Cerebellar nuclear complex (tissue), 1 donor: ENCODE measurements around the gene FETUB.

Experiments
- DNase-seq, 2 experiments: peaks; one replicate each; lab custom pipeline; 2025; lab: John Stamatoyannopoulos, UW

Gene FETUB

DNA sequence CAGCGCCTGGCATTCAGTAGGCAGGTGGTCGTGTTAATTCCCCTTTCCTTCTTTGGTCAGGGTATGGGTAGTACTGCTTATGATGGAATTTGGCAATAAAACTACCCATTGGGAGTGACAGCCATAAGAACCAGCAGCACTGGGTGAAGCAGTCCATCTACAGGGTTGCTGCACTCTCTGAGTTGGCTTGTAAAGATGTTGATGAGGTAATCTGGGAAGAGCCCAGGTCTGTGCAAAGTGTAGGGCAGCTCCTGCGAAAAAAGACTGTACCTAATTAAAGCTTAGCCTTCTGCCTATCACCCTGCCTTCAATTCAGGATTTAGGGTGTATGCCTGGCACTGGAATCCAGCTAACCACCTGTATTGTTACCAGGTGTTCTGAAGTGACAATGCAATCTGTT lies 4.7 kb upstream of the FETUB start:
- no peak for DNase-seq

DNA sequence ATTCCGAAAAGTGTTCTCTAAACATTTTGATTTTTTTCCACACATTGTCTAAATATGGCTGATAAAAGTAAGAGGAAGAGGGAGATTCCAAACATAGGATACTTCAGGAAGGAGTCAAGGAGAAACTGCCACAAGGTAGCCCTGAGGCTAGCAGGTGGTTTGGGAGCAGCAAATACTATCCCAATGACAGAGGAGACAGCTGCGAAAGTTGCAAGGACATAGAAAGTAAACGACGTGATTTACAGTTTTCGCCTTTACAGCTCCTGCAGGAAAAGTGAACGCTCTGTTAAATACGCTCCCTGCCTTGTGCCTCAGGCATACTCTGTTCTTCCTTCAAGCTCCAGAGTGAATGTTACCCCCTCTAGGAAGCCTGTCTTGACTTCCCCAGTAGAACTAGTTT lies 3.7 kb upstream of the FETUB start:
- no peak for DNase-seq

DNA sequence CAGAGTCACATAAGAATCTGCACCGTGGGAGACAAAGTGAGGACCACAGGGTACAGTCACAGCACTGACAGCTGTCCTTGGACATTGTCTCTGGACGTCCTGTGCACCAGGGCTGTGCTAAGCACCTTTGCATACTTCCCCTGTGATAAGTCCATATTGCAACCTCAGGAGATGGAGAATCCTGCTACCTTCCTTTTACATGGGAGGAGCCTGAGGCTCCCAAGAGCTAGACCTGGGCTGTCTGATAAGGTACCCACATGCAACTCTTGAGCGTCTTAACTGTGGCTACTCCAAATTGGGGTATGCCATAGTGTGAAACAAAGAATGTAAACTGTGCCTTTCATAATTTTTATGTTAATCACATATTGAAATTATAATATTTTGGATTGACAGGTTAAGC lies 2.5 kb upstream of the FETUB start:
- no peak for DNase-seq

DNA sequence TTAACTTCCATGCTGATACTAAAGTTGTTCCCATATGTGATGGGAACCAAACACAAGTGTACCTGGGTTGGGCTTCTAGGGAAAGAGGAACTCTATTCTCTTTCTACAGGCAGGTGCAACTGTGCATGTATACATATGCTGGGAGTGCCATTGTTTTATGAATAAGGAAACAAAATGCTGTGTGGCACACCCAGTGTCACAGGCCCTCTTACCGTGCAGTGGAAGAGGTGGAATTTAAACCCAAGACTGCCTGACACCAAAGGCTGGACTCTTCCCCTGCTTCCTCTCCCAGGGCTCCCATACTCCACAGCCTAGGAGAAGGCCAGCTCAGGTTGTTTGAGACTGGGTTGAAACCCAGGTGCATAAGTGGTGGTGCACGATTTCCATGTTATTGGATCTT lies 1.9 kb upstream of the FETUB start:
- no peak for DNase-seq

DNA sequence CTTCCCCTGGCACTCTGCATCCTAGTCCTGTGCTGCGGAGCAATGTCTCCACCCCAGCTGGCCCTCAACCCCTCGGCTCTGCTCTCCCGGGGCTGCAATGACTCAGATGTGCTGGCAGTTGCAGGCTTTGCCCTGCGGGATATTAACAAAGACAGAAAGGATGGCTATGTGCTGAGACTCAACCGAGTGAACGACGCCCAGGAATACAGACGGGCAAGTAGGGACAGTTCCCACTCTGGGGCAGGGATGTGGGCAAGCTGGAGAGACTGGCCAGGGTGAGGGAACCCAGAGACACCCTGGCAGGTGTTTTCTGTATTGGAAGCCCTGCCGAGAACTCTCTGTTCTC lies 247 bp downstream of the FETUB start:
- DNase-seq, result no peak

DNA sequence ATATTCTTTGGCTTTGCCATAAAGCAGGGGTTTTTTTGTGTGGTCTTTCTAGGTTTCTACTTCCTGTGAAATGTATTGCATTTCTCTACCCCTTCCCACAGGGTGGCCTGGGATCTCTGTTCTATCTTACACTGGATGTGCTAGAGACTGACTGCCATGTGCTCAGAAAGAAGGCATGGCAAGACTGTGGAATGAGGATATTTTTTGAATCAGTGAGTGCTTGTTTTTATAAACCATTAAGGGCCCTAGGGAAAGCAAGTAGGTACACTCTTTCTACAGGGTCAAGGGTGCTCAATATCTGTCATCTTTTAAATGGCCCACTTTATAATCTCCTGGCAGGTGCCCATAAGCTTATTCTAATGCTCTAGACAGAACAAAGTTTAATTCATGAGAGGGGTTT lies 730 bp downstream of the FETUB start:
- no peak for DNase-seq

DNA sequence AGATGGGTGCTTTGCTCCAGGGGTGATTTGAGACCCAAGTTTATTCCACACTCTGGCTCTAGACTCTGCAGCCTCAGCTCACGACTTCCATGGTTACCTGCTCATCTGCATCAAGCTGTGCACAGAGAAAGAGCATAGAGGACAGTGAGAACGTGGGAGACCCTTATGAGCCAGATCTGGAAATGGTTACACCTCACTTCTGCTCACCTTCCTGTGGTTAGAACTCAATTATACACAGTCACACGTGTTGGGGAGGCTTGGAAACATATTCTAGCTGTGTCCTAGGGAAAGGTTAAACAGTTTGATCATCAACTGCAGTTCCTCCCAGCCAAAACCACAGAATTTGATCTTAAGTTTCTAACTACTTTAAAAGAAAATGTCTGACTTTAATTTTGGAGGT lies 1.8 kb downstream of the FETUB start:
- DNase-seq, result no peak

DNA sequence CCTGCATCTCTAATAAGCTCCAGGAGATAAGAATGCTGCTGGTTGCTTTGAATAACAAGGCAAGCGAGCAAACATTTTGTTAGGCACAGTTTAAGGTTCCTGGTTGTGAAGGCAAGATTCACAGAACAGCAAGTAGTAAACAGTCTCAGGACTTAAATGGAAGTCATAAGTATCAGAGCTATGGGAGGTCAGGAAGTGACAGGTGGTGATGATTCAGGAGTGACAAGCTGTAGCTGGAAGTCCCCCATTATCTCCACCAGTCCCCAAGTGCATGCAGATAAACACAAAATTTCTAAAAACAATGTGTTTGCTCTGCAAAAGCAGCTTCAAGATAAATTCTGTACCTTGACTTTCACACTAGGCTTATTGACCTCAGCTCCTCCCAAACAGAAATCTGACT lies 3.3 kb downstream of the FETUB start:
- no peak for DNase-seq

DNA sequence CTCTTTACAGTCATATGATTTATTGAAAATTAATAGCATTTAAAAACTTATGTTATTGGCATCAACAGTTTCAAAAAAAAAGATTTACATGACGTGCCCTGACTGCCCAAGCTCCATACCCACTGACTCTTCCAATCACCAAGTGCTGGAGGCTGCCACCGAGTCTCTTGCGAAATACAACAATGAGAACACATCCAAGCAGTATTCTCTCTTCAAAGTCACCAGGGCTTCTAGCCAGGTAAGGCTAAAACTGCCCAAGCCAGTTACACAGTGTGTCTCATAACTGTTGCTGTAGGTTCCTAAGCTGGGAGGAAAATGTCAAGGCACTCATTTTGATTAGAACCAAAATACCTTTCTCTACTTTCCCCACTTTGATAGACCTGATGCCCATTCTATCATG lies 4.5 kb downstream of the FETUB start:
- no peak for DNase-seq

DNA sequence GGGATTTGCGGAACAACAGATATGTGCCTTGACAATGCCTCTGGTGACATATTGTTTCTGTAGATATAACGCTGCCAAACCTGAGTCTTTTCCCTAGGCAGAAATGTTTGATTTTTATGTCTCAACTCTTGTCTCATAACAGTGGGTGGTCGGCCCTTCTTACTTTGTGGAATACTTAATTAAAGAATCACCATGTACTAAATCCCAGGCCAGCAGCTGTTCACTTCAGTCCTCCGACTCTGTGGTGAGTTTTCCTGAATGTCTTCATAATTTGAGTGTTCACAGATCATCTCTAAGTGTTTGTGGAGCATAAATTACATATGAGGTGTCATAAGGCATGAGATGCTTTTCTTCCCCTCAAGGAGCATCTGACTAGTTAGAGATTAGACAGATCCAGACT lies 5.9 kb downstream of the FETUB start:
- no peak for DNase-seq

DNA sequence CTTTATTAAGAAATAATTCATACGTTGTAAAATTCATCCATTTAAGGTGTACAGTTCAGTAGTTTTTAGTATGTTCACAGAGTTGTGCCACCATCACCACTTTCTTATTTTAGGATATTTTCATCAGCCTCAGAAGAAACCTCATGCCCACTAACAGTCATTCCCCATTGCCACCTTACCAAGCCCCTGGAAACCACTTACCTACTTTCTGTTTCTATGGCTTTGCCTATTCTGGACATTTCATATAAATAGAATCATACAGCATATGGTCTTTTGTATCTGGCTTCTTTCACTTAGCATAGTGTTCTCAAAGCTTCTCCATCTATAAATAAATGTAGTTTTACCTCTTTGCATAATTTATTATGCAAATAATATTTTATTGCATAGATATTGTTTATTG lies 6.6 kb downstream of the FETUB start:
- DNase-seq, result no peak

DNA sequence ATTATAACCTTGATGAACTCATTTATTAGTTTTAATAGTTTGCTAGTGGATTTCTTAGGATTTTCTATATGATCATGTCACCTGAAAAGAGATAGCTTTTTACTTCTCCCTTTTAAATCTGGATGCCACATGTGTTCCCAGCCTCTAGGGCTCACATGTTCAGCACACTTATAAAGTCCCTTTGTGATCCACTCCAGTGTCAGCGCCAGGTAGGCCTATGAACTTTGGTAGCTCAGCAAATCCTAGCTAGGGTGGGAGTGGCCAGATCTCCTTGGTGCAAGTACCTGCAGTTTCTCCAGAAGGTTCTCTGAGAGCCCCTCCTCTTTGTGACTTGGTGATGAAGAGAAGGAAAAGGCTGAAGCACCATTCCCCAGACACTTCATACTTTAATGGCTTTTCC lies 8.7 kb downstream of the FETUB start:
- no peak for DNase-seq

DNA sequence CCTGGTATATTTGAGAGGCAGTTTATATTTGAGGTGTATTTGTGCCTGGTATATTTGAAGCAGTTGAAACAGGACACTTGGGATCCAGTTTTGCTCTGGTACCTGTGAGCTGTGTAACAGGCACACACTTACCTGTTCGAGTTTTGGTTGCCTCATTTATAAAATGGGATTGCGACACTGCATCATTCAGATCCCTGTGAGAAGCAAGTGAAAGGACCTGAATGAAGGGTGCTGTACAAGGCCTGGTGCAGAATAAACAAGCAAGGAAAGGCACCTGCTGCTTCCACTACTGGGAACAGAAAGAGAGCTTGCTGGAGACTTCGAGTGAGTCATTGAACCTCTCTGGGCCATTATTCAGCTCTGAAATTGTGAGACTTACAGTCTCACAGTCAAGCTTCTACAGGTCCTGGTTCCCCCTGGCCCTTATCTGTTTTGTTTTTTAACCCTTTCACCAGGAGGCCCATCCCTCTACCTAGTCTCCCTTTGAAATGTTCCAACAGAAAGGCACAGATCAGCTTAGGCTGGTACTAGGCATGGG lies 11.5 kb downstream of the FETUB start:
- DNase-seq, result no peak

DNA sequence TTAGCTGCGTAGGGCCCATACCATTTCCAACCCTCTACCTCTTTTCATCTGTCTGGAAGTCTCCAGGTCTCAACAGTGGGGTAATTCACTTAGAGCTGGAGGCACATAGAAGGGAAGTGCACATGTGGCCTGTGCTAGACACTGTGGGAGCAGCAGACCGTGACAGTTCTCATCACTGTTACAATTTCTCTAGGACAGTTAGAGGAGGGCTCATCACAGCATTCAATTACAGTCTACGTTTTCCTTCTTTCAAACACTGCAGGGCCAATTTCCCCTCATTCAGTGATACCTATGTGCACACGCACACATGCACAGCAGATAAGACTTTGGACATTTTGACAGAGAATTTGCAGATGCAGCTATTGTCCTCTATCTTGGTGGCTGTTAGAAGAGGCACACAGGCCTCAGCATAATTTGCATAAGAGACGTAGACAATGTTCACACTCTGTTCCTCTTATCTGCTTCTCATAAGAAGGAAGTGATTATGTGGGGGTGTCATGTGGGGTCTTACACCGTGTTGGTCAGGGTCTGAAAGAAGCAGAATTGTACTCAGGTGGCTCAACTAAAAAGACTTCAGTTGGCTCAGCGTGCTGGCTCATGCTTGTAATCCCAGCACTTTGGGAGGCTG lies 13.0 kb downstream of the FETUB start:
- DNase-seq, result no peak

DNA sequence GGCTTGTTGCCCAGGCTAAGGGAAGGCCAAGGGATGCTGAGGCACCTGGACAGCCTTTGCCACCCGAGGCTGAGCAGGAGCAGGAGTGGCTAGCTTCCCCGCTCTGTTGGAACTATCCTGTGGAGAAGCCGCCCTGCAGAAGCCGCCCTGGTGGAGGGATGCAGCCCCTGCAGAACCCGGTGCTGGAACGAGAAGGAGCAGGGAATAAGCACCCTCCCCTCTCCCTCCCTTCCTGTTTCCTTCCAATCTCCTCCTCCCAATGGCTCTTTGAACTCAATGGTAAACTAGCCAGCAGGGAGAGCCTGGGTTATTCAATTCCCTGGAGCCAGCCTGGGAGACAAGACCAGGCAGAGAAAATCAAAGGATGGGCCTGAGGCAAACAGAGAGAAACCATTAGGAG lies 13.8 kb downstream of the FETUB start:
- no peak for DNase-seq

DNA sequence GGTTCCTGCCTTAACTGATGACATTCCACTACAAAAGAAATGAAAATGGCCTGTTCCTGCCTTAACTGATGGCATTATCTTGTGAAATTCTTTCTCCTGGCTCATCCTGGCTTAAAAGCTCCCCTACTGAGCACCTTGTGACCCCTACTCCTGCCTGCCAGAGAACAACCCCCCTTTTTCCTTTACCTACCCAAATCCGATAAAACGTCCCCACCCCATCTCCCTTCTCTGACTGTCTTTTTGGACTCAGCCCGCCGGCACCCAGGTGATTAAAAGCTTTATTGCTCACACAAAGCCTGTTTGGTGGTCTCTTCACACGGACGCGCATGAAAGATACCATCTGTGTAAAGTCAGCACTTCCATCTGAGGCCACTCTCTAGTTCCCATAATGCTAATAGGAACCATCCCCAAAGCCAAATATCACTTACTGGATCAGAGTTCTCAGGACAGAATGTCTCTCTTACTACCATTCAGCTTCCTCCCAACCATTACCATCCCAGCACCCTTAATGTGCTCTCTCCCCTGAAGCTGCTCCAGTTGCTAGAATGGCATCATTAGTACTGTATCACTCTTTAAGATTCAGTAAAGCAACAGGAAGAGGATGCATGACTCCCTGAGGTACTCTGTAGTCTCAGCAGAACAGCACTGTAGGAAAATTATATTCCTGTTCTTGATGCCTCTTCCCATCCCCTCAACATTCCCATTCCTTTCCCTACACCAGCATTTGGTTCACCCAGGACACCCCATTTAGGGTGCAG lies 23.3 kb downstream of the FETUB start:
- no peak for DNase-seq

DNA sequence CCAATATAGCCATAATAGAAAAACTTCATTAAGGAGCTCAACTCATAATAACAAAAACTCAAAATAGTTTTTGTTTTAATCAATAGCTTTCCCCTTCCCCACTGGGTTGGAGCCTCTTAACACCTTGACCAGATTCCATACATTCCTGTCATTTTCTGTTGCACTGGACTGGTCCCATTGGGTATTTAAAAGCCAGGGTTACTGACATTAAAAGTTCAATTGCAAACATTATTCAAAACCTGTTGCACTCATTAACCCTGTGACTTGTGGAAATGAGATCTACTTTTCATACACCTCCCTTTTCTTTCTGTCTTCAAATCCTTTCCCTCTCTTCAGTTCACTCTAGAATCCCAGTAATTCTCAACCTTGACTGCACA lies 23.9 kb downstream of the FETUB start:
- no peak for DNase-seq

DNA sequence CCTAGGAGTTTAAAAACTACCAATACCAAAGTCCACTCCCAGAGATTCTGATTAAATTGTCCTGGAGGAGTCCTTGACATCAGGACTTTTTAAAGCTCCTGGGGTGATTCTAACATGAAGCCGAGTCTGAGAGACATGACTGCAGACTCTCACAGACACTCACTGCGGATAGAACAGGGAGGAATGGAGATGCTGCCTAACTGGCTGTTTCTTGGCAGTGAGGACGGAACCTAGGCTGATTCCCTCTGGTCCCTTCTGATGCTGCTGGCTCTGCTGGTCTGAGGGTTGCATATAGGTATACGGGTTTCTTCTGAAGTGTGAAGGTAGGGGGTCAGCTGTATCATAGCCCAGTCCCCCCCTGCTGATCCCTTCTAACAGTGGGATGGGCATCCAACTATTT lies 24.3 kb downstream of the FETUB start:
- no peak for DNase-seq

DNA sequence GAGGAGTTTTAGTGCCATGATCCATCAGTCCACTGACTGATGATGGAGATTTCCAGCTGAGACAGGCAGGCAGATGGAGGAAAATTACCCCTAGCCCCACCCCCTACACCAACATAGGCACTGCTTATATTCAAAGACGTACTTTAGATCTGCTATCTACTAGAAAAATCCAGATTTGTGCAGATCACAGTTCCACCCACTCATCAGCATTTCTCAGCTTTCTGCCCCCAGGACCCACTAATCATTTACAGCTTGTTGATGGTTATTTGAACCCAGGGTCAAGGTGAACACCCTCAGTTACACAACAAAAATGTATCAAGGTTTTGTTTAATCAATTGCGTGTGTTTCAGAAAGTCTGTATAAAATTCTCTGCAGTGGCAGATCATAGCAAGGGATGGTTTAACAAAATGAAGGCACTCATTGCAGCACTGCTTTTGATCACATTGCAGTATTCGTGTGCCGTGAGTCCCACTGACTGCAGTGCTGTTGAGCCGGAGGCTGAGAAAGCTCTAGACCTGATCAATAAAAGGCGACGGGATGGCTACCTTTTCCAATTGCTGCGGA lies 25.5 kb downstream of the FETUB start, which contains the start of gene HRG:
TSS of gene HRG (plus strand) at position 390 of the 564 bp plus-strand sequence. CDS start at position 408, 18 bp downstream.
- no peak for DNase-seq

DNA sequence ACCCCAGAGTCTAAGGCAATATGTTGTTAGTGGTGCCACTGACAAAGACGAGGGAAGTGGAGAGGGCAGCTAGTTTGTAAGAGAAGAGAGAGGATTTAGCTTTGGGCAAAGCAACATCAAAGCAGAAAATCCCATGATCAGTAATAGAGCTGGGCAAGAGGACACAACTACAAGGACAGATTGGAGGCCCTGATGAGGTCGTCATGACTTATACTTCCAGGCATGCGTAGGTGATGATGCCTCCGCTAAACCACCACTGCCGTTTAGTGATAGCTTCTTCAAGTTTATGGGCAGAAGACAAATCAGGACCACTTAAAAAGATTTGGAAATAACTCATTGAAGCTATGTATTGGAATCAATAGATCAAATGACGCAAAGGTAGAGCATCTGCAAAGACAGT lies 28.2 kb downstream of the FETUB start:
- DNase-seq, result no peak

DNA sequence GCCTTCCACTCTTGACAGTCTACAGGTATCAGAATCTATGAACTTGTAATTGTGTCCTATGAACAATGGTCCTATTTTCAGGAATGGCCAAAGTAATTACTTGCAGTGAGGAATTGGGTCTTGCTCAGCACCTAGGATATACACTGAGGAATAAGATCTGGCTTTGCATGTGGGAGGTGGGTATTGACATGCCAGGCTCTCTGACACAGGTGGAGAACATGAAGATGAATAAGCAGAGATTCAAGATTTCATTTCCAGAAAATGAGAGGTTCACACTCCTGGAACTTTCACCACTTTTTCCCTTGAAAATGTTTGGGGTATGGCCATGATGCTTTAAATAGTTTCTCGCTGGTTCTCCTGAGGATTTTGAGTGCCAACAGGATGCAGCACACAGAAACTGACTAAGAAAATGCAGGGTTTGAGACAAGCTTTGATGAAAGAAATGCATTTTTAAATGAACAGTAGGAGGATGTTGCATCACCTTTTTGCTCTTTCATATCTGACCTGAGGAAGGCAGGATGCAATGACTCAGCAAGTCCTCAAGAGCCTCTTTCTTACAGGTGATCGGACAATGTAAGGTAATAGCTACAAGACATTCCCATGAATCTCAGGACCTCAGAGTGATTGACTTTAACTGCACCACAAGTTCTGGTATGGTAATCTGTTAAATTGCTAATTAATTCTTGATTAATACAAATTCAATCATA lies 29.3 kb downstream of the FETUB start:
- no peak for DNase-seq

DNA sequence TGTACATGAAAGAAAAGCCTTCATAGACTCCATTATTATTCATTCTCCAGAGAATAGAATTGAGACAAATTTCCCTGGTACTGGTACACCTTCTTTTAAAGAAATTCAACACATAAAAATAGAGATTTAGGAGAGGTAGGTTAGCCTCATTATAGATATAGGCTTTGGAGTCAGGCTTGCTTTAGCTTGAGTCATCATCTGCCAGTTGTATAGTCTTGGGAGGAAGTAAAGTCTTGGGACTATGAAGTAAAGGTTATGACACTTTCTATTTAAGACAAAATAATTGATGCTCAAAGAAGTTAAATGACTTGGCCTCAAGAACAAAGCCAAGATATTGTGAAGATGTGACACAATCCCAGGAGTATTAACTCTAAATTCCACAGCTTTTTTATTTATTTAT lies 30.0 kb downstream of the FETUB start:
- no peak for DNase-seq

DNA sequence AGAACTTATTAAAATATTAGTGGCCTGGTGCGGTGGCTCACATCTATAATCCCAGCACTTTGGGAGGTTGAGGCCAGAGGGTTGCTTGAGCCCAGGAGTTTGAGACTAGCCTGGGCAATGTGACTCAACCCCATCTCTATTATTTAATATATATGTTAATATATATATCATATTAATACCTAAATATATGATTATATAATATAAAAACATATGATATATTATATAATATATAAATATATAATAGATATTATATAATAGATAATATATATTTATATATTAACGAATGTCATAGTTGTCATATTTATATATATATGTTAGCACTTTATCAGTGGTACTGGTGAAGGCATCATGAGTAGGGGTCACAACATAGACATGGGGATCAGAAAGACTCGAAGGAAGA lies 30.9 kb downstream of the FETUB start:
- DNase-seq, result no peak
